GM12872 (cell line): Measurements from ENCODE around the gene ATP5PD.

Experiments
- CTCF ChIP-seq: IDR thresholded peaks from 3 replicates; pipeline ENCODE4 v1.5.1; 2011; ENCODE audit warnings: low read depth, mild to moderate bottlenecking, low read length, moderate library complexity; ENCODE audit not compliant: insufficient read depth

The ATP5PD gene

DNA sequence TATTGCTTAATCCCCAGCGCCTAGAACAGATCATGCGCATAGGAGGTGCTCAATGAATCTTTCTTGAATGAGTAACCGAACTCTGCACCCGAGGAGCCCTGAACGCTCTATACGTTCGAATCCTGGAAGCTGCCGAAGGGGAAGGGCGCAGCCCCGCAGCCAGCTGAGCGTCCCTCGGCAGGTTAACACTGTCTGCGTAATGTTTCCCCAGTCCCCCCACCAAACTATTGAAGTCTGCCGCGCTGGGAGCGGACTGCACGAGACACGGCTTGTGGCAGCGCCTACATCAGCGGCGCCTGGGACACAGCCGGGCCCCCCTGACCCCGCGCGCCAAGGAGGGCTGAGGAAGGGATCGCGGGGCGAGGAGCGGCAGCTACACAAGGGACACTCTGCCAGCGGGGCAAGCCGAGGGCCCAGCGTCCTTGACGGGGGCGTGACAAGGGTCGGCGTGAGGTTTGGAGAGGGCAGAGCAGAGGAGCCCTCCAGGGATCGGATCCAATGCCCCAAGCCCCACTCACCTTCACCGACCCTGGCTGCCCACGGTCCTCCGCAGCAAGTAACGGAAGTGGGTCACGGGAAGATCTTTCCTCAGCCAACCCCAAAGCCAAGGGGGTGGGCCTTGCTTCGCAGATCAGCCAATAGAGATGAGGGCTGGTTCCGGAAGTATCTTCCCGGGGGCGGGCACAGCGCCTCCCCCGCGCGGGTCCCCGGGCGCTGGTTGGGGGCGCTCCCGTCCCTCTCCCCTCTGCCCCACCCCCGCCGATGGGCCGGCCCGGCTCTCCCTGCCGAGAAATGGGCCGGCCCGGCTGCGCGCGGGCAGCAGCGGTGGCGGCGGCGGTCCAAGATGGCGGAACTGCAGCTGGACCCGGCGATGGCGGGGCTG, at the start of gene ATP5PD, which contains the start of gene KCTD2:
ATP5PD (minus strand) TSS at position 563 of the 883 bp plus-strand sequence. CDS start 4,319 bp downstream, outside the sequence.
KCTD2 (plus strand) TSS at position 819 of the 883 bp plus-strand sequence; CDS start at position 845, 26 bp downstream.
- TF ChIP-seq CTCF, result no peak

GRCh38 chr17:75096082-75096625, 49.4 kb upstream of the ATP5PD start:
- no peak for TF ChIP-seq CTCF

GRCh38 chr17:75094871-75095399, 48.2 kb upstream of the ATP5PD start:
- no peak for TF ChIP-seq CTCF

GRCh38 chr17:75093548-75094158, 46.9 kb upstream of the ATP5PD start:
- no peak for TF ChIP-seq CTCF

DNA sequence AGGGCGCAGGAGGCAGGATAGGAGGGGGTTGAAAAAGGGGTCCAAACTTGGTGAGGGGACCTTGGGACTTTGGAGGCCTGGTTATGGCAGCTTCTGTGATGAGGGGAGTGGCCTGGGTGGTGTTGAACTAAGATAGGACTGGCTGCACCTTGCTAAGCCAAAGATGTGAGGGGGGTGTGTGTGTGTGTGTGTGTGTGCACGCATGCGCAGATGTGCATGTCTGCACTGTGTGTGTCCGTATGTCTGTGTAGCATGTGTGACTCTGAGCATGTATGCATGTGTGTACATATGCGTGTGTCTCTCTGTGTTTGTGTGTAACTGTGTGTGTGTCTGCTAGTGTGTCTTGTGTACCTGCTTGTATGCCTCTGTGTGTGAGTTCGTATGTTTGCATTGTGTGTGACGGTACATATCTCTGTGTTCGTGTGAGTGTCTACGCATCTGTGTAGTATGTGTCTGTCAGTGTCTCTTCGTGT, 45.1 kb upstream of the ATP5PD start:
- no peak for TF ChIP-seq CTCF

- TF ChIP-seq CTCF, result no peak
Observed at GRCh38 chr17:75090871-75091854, 44.4 kb upstream of the ATP5PD start.
